Endothelial cell of umbilical vein (primary cell): Measurements from ENCODE around the gene TTC23L. TPM values are rescaled to one million over a fixed set of nuclear protein-coding genes. Genes with fewer than 3 reads are reported as not detected.

ENCODE experiments used
- BruUV-seq: library from RNA; stranded (reverse); fragments of 400-500 nt; replicated peaks from 2 replicates; lab custom pipeline; 2021; lab: Mats Ljungman, UMichigan
- CTCF ChIA-PET: fragments of 300-600, 350-600 bp; sonication (Branson Sonifier 250); formaldehyde crosslinking; loops from one replicate; lab custom pipeline; 2021; ENCODE audit warnings: antibody characterized with exemption, inconsistent platforms; lab: Charles Lee
- POLR2A ChIA-PET: fragments of 300-600, 350-600 bp; sonication (Branson Sonifier 250); formaldehyde crosslinking; loops from one replicate; lab custom pipeline; 2021; ENCODE audit warnings: antibody characterized with exemption, inconsistent platforms; lab: Charles Lee
- DNase-seq: peaks from one replicate; pipeline ENCODE4 v3.0.0-alpha.2; 2011; ENCODE audit warnings: low read depth, low spot score
- FAIRE-seq: peaks from 2 replicates; lab custom pipeline; 2011; peaks lifted over from hg19 to GRCh38; lab: Jason Lieb, UNC
- H2AFZ ChIP-seq: 2 replicates; pipeline ENCODE4 v1.6.0; 2012; ENCODE audit warnings: low read depth, low read length, control low read depth, inconsistent platforms
- H3K27ac ChIP-seq: 2 replicates; pipeline ENCODE4 v1.5.1; 2011; ENCODE audit warnings: low read depth, mild to moderate bottlenecking, control low read depth, low read length, moderate library complexity; ENCODE audit not compliant: insufficient read depth
- H3K27me3 ChIP-seq, 2 experiments: 2 replicates each; pipeline versions ENCODE4 v1.6.0 to v1.6.1; 2011; ENCODE audit warnings: low read length in 2 of 2, mixed read lengths in 1 of 2; ENCODE audit not compliant: control insufficient read depth in 2 of 2, insufficient read depth in 2 of 2
- H3K36me3 ChIP-seq, 2 experiments: 2 replicates in 1 of 2; 3 replicates in 1 of 2; pipeline ENCODE4 v1.5.1; 2011; ENCODE audit warnings: low read length in 2 of 2, mild to moderate bottlenecking in 1 of 2, moderate library complexity in 1 of 2; ENCODE audit not compliant: control insufficient read depth in 2 of 2, insufficient read depth in 2 of 2; ENCODE audit errors: extremely low read depth in 1 of 2
- H3K4me1 ChIP-seq: 3 replicates; pipeline ENCODE4 v1.5.1; 2011; ENCODE audit warnings: mild to moderate bottlenecking, low read length; ENCODE audit not compliant: control insufficient read depth, insufficient read depth; ENCODE audit errors: extremely low read depth
- H3K4me2 ChIP-seq: 2 replicates; pipeline ENCODE4 v1.6.1; 2011; ENCODE audit warnings: low read length, control low read depth, mixed read lengths; ENCODE audit not compliant: insufficient read depth
- H3K4me3 ChIP-seq, 3 experiments: fragments of 200-600 bp in 1 of 3; sonication (generic), shearing (Covaris generic) in 1 of 3; replicated peaks in 1 of 3; 2 replicates each; pipeline ENCODE4 v1.5.1; 2011 to 2016; ENCODE audit warnings: control low read depth in 3 of 3, low read length in 3 of 3, mild to moderate bottlenecking in 2 of 3, inconsistent platforms in 1 of 3, low read depth in 1 of 3, moderate library complexity in 1 of 3; ENCODE audit not compliant: insufficient read depth in 1 of 3
- H3K79me2 ChIP-seq: 2 replicates; pipeline ENCODE4 v1.6.0; 2012; ENCODE audit warnings: low read length, inconsistent platforms; ENCODE audit not compliant: control insufficient read depth, insufficient read depth
- H3K9ac ChIP-seq: replicated peaks from 2 replicates; pipeline ENCODE3; 2011; ENCODE audit warnings: low read length, control low read depth; ENCODE audit not compliant: insufficient read depth; ENCODE audit errors: extremely low read depth
- H3K9me1 ChIP-seq: replicated peaks from 3 replicates; pipeline ENCODE4 v1.6.0; 2011; ENCODE audit warnings: mild to moderate bottlenecking, low read length; ENCODE audit not compliant: control insufficient read depth, insufficient read depth; ENCODE audit errors: extremely low read depth
- H3K9me3 ChIP-seq: replicated peaks from 2 replicates; pipeline ENCODE4 v1.5.1; 2012; ENCODE audit warnings: low read length, inconsistent platforms; ENCODE audit not compliant: control insufficient read depth, insufficient read depth
- H4K20me1 ChIP-seq: replicated peaks from 2 replicates; pipeline ENCODE3; 2011; ENCODE audit warnings: mild to moderate bottlenecking, low read length; ENCODE audit not compliant: control insufficient read depth, insufficient read depth; ENCODE audit errors: extremely low read depth
- CTCF ChIP-seq, 2 donors: IDR thresholded peaks; 1 replicate in 1 of 2; 2 replicates in 1 of 2; pipeline ENCODE4 v1.5.1; 2011; ENCODE audit warnings: low read length in 2 of 2, mild to moderate bottlenecking in 2 of 2, moderate library complexity in 2 of 2, control low read depth in 1 of 2, inconsistent platforms in 1 of 2, low read depth in 1 of 2; ENCODE audit not compliant: insufficient read depth in 1 of 2; ENCODE audit errors: extremely low read depth in 1 of 2
- EZH2 ChIP-seq: IDR thresholded peaks from 2 replicates; pipeline ENCODE4 v1.6.1; 2012; ENCODE audit warnings: borderline replicate concordance, low read depth, mild to moderate bottlenecking, moderate library complexity, low read length, inconsistent platforms; ENCODE audit not compliant: severe bottlenecking
- FOS ChIP-seq: IDR thresholded peaks from 2 replicates; pipeline ENCODE4 v1.6.1; 2011; ENCODE audit warnings: mild to moderate bottlenecking, low read length, moderate library complexity, borderline replicate concordance; ENCODE audit not compliant: insufficient read depth
- GATA2 ChIP-seq: IDR thresholded peaks from 2 replicates; pipeline ENCODE4 v1.7.0; 2011; ENCODE audit warnings: low read depth, mild to moderate bottlenecking, moderate library complexity, mixed read lengths, low read length; ENCODE audit not compliant: insufficient read length, insufficient read depth
- JUN ChIP-seq: IDR thresholded peaks from 2 replicates; pipeline ENCODE4 v1.6.1; 2011; ENCODE audit warnings: borderline replicate concordance, low read depth; ENCODE audit not compliant: insufficient read length, insufficient read depth
- MAX ChIP-seq: IDR thresholded peaks from 2 replicates; pipeline ENCODE4 v1.6.1; 2011; ENCODE audit not compliant: insufficient read depth, insufficient read length
- MYC ChIP-seq: IDR thresholded peaks from one replicate; pipeline ENCODE4 v1.6.1; 2011; ENCODE audit warnings: mild to moderate bottlenecking, low read depth, low read length
- POLR2A ChIP-seq: IDR thresholded peaks from 2 replicates; pipeline ENCODE4 v1.6.1; 2012; ENCODE audit warnings: low read depth, mild to moderate bottlenecking, control low read depth, low read length
- POLR2AphosphoS5 ChIP-seq: IDR thresholded peaks from 2 replicates; pipeline ENCODE4 v1.6.1; 2012; ENCODE audit warnings: low read depth, mild to moderate bottlenecking, control low read depth, low read length, moderate library complexity; ENCODE audit not compliant: insufficient read depth
- dilution Hi-C: fragments of 300-500 bp; cut with MboI; formaldehyde crosslinking; loops from one replicate; pipeline ENCODE4 v1.15.0; 2019; ENCODE audit warnings: low sequenced_read_pairs; ENCODE audit not compliant: extremely low pct_ligation_motif_present
- intact Hi-C: fragments of 100-400 bp; cut with micrococcal nuclease; formaldehyde crosslinking; loops from one replicate; pipeline ENCODE4 v1.10.0; 2022
- polyA plus RNA-seq, 4 experiments: library from polyadenylated mRNA; depleted of rRNA in 3 of 4; stranded (reverse) in 3 of 4; unstranded in 1 of 4; fragments of >200 nt; gene quantifications; 2 replicates each; pipeline versions ENCODE4 v1.2.1 to v1.2.3, GENCODE V29; 2011 to 2012; ENCODE audit warnings: missing spikeins in 1 of 4
- total RNA-seq: library from RNA; stranded (reverse); gene quantifications from 2 replicates; pipeline ENCODE4 v1.2.3, GENCODE V29; 2021

TTC23L gene
- total and polyA plus RNA-seq, 2 donors (not counting 3 experiments of a cell fraction or from before 2014, with no cell fraction given): not detected

GRCh38 chr5:34820593-34820992, 18.4 kb upstream of the TTC23L start:
- Histone ChIP-seq H3K4me3 (no peak overlapping the region), H3K9ac (no peak overlapping the region), H3K79me2 (no peaks in the 10 kb centered on the region), H3K4me2 (no peak overlapping the region), H4K20me1 (no peaks in the 10 kb centered on the region), H3K4me1 (no peaks in the 10 kb centered on the region), H3K9me1 (no peaks in the 10 kb centered on the region), H3K27me3 (no peaks in the 10 kb centered on the region), H3K36me3 (peaks cover 34 to 61% of the 10 kb centered on the region in 2 experiments), H3K27ac (no peak overlapping the region), H3K9me3 (no peaks in the 10 kb centered on the region), H2AFZ (no peak overlapping the region)
- dilution Hi-C loops (no loop called here), intact Hi-C loops (no loop called here)
- TF ChIP-seq EZH2: no peak
- TF ChIP-seq POLR2AphosphoS5: no peak
- TF ChIP-seq FOS: no peak
- TF ChIP-seq GATA2: no peak
- no peak for TF ChIP-seq MYC
- no peak for TF ChIP-seq POLR2A
- FAIRE-seq (no peak), DNase-seq (no peak)
- BruUV-seq: no TSS peak
- ChIA-PET POLR2A (no interaction called here), CTCF (no interaction called here)

GRCh38 chr5:34822956-34823715, 15.8 kb upstream of the TTC23L start:
- Histone ChIP-seq H3K27ac (no peak overlapping the region), H3K27me3 (no peaks in the 10 kb centered on the region), H4K20me1 (no peaks in the 10 kb centered on the region), H3K79me2 (no peaks in the 10 kb centered on the region), H3K9me1 (no peaks in the 10 kb centered on the region), H2AFZ (no peak overlapping the region), H3K4me1 (no peaks in the 10 kb centered on the region), H3K4me2 (no peak overlapping the region), H3K36me3 (peaks cover 45 to 69% of the 10 kb centered on the region in 2 experiments), H3K9me3 (no peaks in the 10 kb centered on the region), H3K9ac (no peak overlapping the region), H3K4me3 (no peak overlapping the region)
- dilution Hi-C loops: no loop called here
- FAIRE-seq (no peak), DNase-seq (no peak)
- ChIA-PET CTCF (interaction anchor here (0.9 to 1.9 kb wide), 4 partner anchors 14 to 349 kb away, joined by 3 to 6 read pairs (median 4); no protein-coding TSS in a partner anchor), POLR2A (no interaction called here)
- intact Hi-C loops: no loop called here
- BruUV-seq: no TSS peak
- no peak for TF ChIP-seq POLR2A
- no peak for TF ChIP-seq CTCF (IDR thresholded peaks at IDR 0.05; ENCODE audit: extremely low read depth in 1 of 2, insufficient read depth in 1 of 2, low read depth in 1 of 2, low read length in 2 of 2)
- no peak for TF ChIP-seq FOS
- TF ChIP-seq GATA2: no peak
- no peak for TF ChIP-seq EZH2
- no peak for TF ChIP-seq MAX
- no peak for TF ChIP-seq POLR2AphosphoS5
- TF ChIP-seq MYC: no peak
- TF ChIP-seq JUN: no peak
